Measurements from ENCODE around the gene SLMAP.

DNA sequence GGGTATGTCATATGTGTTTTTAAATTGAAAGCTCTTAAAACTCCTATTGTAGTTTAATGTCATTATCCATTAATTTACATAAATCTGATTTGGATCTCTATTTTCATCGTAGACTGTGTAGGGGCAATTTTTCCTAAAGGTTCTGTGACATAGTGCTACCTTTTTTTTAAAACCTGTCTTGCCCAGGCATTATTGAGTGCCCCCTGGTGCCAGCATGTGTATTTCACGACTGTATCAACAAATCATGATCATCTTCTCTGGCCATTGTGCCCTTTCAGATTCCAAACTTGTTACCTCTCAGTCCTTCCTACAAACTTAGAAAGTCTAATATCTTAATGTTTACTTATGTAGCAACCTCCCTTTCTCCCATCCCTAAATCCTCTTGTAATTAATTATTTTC, 154.9 kb downstream of the SLMAP start:
- TF ChIP-seq, protein P1, sequence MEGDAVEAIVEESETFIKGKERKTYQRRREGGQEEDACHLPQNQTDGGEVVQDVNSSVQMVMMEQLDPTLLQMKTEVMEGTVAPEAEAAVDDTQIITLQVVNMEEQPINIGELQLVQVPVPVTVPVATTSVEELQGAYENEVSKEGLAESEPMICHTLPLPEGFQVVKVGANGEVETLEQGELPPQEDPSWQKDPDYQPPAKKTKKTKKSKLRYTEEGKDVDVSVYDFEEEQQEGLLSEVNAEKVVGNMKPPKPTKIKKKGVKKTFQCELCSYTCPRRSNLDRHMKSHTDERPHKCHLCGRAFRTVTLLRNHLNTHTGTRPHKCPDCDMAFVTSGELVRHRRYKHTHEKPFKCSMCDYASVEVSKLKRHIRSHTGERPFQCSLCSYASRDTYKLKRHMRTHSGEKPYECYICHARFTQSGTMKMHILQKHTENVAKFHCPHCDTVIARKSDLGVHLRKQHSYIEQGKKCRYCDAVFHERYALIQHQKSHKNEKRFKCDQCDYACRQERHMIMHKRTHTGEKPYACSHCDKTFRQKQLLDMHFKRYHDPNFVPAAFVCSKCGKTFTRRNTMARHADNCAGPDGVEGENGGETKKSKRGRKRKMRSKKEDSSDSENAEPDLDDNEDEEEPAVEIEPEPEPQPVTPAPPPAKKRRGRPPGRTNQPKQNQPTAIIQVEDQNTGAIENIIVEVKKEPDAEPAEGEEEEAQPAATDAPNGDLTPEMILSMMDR (IDR thresholded peaks at IDR 0.05): peak; percentile 57
- TF ChIP-seq EZH2 (IDR thresholded peaks at IDR 0.05; ENCODE audit: borderline replicate concordance, insufficient read depth, low read depth, low read length, poor library complexity, severe bottlenecking): no peak

Data from B cell (primary cell).